Thyroid gland (tissue), 4 donors: ENCODE measurements around the gene ZFAND3. TPM values are rescaled to one million over a fixed set of nuclear protein-coding genes. Genes with fewer than 3 reads are reported as not detected.
A peak's percentile ranks its signal among the peaks of the same experiment; 100 is the strongest.

Experiments
- DNase-seq, 2 donors: peaks; one replicate each; pipeline ENCODE4 v3.0.0-alpha.2; 2019
- H3K27ac ChIP-seq, 3 donors: fragments of 200-600 bp; sonication (generic); 1 replicate in 2 of 3; 2 replicates in 1 of 3; pipeline ENCODE4 v1.5.1; 2016 to 2019; ENCODE audit warnings: mild to moderate bottlenecking in 1 of 3, moderate library complexity in 1 of 3
- H3K27me3 ChIP-seq: fragments of 200-600 bp; sonication (generic); one replicate; pipeline ENCODE4 v1.5.1; 2019
- H3K36me3 ChIP-seq, 2 donors: fragments of 200-600 bp; sonication (generic); one replicate each; pipeline ENCODE4 v1.5.1; 2016 to 2019
- H3K4me1 ChIP-seq, 2 donors: fragments of 200-600 bp; sonication (generic); one replicate each; pipeline ENCODE4 v1.5.1; 2017 to 2019
- H3K4me3 ChIP-seq, 3 donors: fragments of 200-600 bp; sonication (generic); replicated peaks in 1 of 3; 1 replicate in 2 of 3; 2 replicates in 1 of 3; pipeline ENCODE4 v1.5.1; 2016; ENCODE audit warnings: mild to moderate bottlenecking in 1 of 3
- H3K9me3 ChIP-seq: fragments of 200-600 bp; sonication (generic); one replicate; pipeline ENCODE4 v1.5.1; 2017
- POLR2A ChIP-seq, 2 donors: fragments of 450-650 bp; IDR thresholded peaks; one replicate each; pipeline ENCODE4 v1.6.1; 2017; ENCODE audit warnings: antibody characterized with exemption in 2 of 2, mild to moderate bottlenecking in 2 of 2, moderate library complexity in 1 of 2
- WGBS, 2 donors: methylation state at CpG; one replicate each; pipeline ENCODE4 v1.1.5; 2017; 5-methylcytosine and 5-hydroxymethylcytosine counted together
- intact Hi-C: fragments of 100-400 bp; cut with DNase I; formaldehyde crosslinking; loops from one replicate; pipeline ENCODE4 v1.15.1; 2023
- total RNA-seq, 4 donors: library from RNA; depleted of rRNA; stranded (reverse); fragments of >200 nt; gene quantifications; one replicate each; pipeline ENCODE4 v1.2.3, GENCODE V29; 2016
- TF ChIP-seq, protein P1 (sequence below), 6 experiments: fragments of 200-600 bp in 3 of 6; fragments of 450-650 bp in 3 of 6; sonication (generic) in 3 of 6; IDR thresholded peaks; one replicate each; pipeline ENCODE4 v1.5.1; 2016 to 2019; ENCODE audit warnings: antibody characterized with exemption in 6 of 6, mild to moderate bottlenecking in 2 of 6, inconsistent platforms in 1 of 6, moderate library complexity in 1 of 6

ZFAND3 gene
- total RNA-seq, 4 donors from 2014 or later = 41.3 to 57.7 (median 55.9) TPM

DNA sequence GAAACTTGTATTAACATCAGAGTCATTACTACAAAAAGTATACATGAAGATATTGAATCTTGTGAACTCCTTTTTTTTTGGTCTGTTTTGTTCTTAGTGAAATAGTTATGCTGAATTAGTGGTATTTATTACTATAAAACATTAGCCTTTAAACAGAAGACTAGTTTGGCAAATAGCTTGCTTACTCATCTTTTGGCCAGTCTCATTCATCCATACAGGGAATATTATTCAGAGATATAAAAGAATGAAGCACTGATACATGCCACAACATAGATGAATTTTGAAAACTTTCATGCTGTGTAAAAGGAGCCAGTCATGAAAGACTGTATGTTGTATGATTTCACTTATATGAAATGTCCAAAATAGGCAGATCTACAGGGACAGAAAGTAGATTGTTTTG, 205.9 kb downstream of the ZFAND3 start:
- H3K4me3 ChIP-seq = no peak overlapping the region

DNA sequence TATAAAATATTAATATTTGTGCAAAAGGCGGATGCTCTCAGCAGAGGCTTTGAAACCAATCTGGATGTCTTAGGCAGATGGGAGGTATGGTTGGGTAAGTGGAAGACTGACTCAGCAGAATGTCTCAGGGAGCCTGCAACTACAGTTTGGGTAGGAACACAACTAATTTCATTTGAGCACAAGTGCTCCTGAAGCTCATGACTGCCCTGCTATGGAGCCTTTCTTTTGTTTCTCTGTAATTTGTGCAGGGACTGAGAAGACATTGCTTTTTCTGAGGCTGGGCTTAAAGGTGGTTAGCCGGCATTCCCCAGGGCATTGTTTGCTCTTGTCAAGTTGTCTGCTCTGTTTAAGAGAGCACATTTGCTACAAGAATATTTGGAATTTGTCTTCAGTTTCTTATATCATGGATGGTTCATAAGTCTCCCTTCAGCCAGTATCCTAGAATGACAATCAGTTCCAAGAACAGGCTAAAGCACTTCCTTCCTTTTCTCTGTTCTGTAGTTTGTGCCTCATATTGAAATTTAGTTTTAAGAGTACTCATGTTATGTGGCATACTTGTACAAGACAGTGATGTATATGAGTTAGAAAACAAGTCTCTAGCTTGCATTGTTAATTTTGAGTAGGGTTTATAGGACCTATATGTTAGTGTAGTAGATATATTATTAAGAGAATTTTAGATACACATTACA, 208.3 kb downstream of the ZFAND3 start:
- intact Hi-C loops = no loop called here
- peaks cover 21 to 22% of the 10 kb centered on the region in 2 donors for H3K4me1 ChIP-seq
- whole genome bisulfite sequencing, 2 donors = 50 to 55% methylated on average over 2 of the region's 2 CpGs

More for the DNA sequence above, 205.9 kb downstream of the ZFAND3 start:
- no peak overlapping the region for H3K27ac ChIP-seq
- no peaks in the 10 kb centered on the region for H3K9me3 ChIP-seq
- peaks cover 29 to 36% of the 10 kb centered on the region in 2 donors for H3K4me1 ChIP-seq
- intact Hi-C loops = no loop called here
- DNase-seq = no peak
- TF ChIP-seq, protein P1, sequence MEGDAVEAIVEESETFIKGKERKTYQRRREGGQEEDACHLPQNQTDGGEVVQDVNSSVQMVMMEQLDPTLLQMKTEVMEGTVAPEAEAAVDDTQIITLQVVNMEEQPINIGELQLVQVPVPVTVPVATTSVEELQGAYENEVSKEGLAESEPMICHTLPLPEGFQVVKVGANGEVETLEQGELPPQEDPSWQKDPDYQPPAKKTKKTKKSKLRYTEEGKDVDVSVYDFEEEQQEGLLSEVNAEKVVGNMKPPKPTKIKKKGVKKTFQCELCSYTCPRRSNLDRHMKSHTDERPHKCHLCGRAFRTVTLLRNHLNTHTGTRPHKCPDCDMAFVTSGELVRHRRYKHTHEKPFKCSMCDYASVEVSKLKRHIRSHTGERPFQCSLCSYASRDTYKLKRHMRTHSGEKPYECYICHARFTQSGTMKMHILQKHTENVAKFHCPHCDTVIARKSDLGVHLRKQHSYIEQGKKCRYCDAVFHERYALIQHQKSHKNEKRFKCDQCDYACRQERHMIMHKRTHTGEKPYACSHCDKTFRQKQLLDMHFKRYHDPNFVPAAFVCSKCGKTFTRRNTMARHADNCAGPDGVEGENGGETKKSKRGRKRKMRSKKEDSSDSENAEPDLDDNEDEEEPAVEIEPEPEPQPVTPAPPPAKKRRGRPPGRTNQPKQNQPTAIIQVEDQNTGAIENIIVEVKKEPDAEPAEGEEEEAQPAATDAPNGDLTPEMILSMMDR (IDR thresholded peaks at IDR 0.05) = no peak
- no peak for TF ChIP-seq POLR2A (IDR thresholded peaks at IDR 0.05)
- no peaks in the 10 kb centered on the region for H3K27me3 ChIP-seq
- no peaks in the 10 kb centered on the region for H3K36me3 ChIP-seq

DNA sequence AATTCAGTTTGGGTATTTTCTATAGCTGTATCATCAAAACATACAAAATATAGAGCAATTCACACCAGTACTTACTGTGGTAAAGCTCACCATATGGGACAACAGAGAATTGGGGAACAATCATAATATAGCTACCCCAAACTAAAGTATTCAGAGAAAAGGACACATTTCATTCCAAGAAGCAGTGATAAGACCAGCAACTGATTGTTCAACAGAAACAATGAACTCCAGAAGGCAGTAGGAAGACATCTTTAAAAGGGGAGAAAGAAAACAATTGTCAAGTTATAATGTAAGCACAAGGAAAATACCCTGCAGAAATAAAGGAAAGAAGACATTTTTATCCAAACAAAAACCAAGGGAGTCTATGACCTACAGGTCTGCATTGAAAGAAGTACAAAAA, 210.9 kb downstream of the ZFAND3 start:
- intact Hi-C loops = no loop called here
- DNase-seq = no peak
- H3K36me3 ChIP-seq = no peaks in the 10 kb centered on the region
- no peak overlapping the region for H3K27ac ChIP-seq
- peaks cover 42 to 43% of the 10 kb centered on the region in 2 donors for H3K4me1 ChIP-seq
- H3K27me3 ChIP-seq = no peaks in the 10 kb centered on the region
- TF ChIP-seq, protein P1 (IDR thresholded peaks at IDR 0.05) = no peak
- TF ChIP-seq POLR2A (IDR thresholded peaks at IDR 0.05) = no peak
- no peak overlapping the region for H3K4me3 ChIP-seq
- no peaks in the 10 kb centered on the region for H3K9me3 ChIP-seq

More for the DNA sequence above, 208.3 kb downstream of the ZFAND3 start:
- H3K36me3 ChIP-seq = no peaks in the 10 kb centered on the region
- no peaks in the 10 kb centered on the region for H3K27me3 ChIP-seq
- H3K4me3 ChIP-seq = no peak overlapping the region
- H3K9me3 ChIP-seq = no peaks in the 10 kb centered on the region
- peak overlapping the region in 1 of 3 donors; percentile 10 for H3K27ac ChIP-seq
- peak; percentile 7 to 21 for DNase-seq
- TF ChIP-seq POLR2A (IDR thresholded peaks at IDR 0.05) = peak in 1 of 2 donors; percentile 7
- TF ChIP-seq, protein P1 (IDR thresholded peaks at IDR 0.05) = no peak

DNA sequence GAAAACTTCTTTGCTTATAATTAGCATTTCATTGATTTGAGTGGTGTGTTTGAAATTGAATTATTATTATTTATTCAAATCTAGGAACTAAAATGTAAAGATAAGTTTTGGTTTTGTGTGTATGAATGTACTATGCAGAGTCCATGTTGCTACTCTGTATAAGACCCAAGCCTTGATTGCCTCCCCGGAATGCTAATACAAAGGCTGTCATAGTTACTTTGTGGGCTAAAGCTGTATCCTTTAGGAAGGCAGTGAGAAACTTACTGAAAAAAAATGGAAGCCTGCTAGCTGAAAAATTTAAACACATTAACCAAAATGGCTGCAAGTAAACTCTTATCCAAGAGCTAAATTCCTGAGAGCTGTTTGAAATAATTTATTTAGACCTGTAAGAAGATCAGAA, 213.3 kb downstream of the ZFAND3 start:
- intact Hi-C loops = no loop called here
- DNase-seq = no peak
- no peaks in the 10 kb centered on the region for H3K36me3 ChIP-seq
- H3K27me3 ChIP-seq = no peaks in the 10 kb centered on the region
- no peak overlapping the region for H3K27ac ChIP-seq
- H3K4me3 ChIP-seq = no peak overlapping the region
- WGBS, 2 donors = 76 to 98% methylated on average over 1 of the region's 1 CpG
- no peaks in the 10 kb centered on the region for H3K9me3 ChIP-seq
- TF ChIP-seq, protein P1 (IDR thresholded peaks at IDR 0.05) = no peak
- TF ChIP-seq POLR2A (IDR thresholded peaks at IDR 0.05) = no peak
- H3K4me1 ChIP-seq = peaks cover 36 to 44% of the 10 kb centered on the region in 2 donors

DNA sequence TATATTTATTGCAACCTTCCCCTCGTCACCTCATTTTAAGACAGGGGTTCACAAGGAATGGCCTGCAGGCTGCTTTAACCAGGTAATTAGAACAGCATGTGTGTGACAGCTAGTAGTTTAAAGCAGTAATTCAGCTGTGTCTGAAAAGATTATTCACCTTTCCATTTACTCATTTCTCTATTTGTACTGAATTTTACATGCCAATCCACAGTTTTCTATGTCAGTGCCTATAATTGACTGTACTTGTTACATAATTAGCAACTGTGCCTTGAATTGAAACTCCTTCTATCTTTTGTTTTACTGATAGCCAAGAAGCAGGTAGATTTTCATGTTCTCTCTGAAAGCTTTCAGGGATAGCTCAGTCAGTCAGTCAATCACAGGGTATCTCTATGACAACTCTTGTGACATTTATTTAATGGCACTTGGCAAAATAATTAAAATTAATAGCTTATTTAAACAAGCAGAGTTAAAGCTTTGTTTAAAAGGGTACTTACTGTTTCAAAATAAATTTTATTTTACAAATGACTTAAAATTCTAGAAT, 214.0 kb downstream of the ZFAND3 start:
- H3K27me3 ChIP-seq = no peaks in the 10 kb centered on the region
- no peak for DNase-seq
- WGBS, 2 donors = 89 to 100% methylated on average over 1 of the region's 1 CpG
- no peaks in the 10 kb centered on the region for H3K36me3 ChIP-seq
- H3K27ac ChIP-seq = no peak overlapping the region
- H3K4me3 ChIP-seq = no peak overlapping the region
- no peaks in the 10 kb centered on the region for H3K9me3 ChIP-seq
- intact Hi-C loops = no loop called here
- TF ChIP-seq, protein P1 (IDR thresholded peaks at IDR 0.05) = no peak
- TF ChIP-seq POLR2A (IDR thresholded peaks at IDR 0.05) = no peak
- H3K4me1 ChIP-seq = peaks cover 29 to 37% of the 10 kb centered on the region in 2 donors
